DOHH2 (cell line): ENCODE results near the gene PTGES3L.

Experiments used
- H3F3A ChIP-seq: fragments of 200-600 bp; sonication (generic), shearing (Covaris generic); 2 replicates; pipeline ENCODE4 v1.6.0; 2016; ENCODE audit warnings: antibody characterized with exemption, mild to moderate bottlenecking; ENCODE audit not compliant: control insufficient read depth, insufficient read depth
- H3K27ac ChIP-seq: fragments of 200-600 bp; sonication (generic); 2 replicates; pipeline ENCODE4 v1.5.1; 2014; ENCODE audit warnings: low read depth, mild to moderate bottlenecking, low read length, moderate library complexity
- H3K27me3 ChIP-seq: fragments of 200-600 bp; sonication (generic); 2 replicates; pipeline ENCODE4 v1.6.1; 2014; ENCODE audit warnings: mild to moderate bottlenecking, low read length, mixed read lengths; ENCODE audit not compliant: control insufficient read depth
- H3K36me3 ChIP-seq: fragments of 200-600 bp; sonication (generic); 2 replicates; pipeline ENCODE4 v1.6.1; 2014; ENCODE audit warnings: mild to moderate bottlenecking, low read length, moderate library complexity, mixed read lengths; ENCODE audit not compliant: control insufficient read depth
- H3K4me1 ChIP-seq: fragments of 200-600 bp; sonication (generic); 2 replicates; pipeline ENCODE4 v1.6.1; 2014; ENCODE audit warnings: mild to moderate bottlenecking, low read length, mixed read lengths; ENCODE audit not compliant: control insufficient read depth
- H3K4me2 ChIP-seq: fragments of 200-600 bp; sonication (generic); 2 replicates; pipeline ENCODE4 v1.6.0; 2014; ENCODE audit warnings: mild to moderate bottlenecking, low read length, moderate library complexity
- H3K4me3 ChIP-seq: fragments of 200-600 bp; sonication (generic); 2 replicates; pipeline ENCODE4 v1.5.1; 2014; ENCODE audit warnings: mild to moderate bottlenecking, low read length, mixed read lengths
- H3K79me2 ChIP-seq: fragments of 200-600 bp; sonication (generic); 2 replicates; pipeline ENCODE4 v1.6.1; 2014; ENCODE audit warnings: mild to moderate bottlenecking, low read length, mixed read lengths; ENCODE audit not compliant: control insufficient read depth
- H3K9me2 ChIP-seq: fragments of 200-600 bp; sonication (generic); replicated peaks from 2 replicates; pipeline ENCODE4 v1.6.1; 2014; ENCODE audit warnings: mild to moderate bottlenecking, low read length, mixed read lengths; ENCODE audit not compliant: control insufficient read depth
- H3K9me3 ChIP-seq: fragments of 200-600 bp; sonication (generic); 2 replicates; pipeline ENCODE4 v1.6.1; 2014; ENCODE audit warnings: antibody characterized with exemption, low read length, mixed read lengths; ENCODE audit not compliant: control insufficient read depth, insufficient read depth
- H4K20me1 ChIP-seq: fragments of 200-600 bp; sonication (generic); 2 replicates; pipeline ENCODE4 v1.6.0; 2014; ENCODE audit warnings: low read depth, mild to moderate bottlenecking, antibody characterized with exemption, low read length, moderate library complexity; ENCODE audit not compliant: control insufficient read depth, insufficient read depth
- CTCF ChIP-seq: fragments of 200-600 bp; sonication (generic); IDR thresholded peaks from one replicate; pipeline ENCODE4 v1.5.1; 2014; ENCODE audit warnings: antibody characterized with exemption, mild to moderate bottlenecking, low read depth, low read length; ENCODE audit not compliant: poor library complexity, severe bottlenecking
- EZH2phosphoT487 ChIP-seq: fragments of 200-600 bp; sonication (generic); IDR thresholded peaks from 2 replicates; pipeline ENCODE4 v1.6.1; 2017; ENCODE audit warnings: borderline replicate concordance, mild to moderate bottlenecking, antibody characterized with exemption, low read length, moderate library complexity, mixed read lengths

Gene PTGES3L

DNA sequence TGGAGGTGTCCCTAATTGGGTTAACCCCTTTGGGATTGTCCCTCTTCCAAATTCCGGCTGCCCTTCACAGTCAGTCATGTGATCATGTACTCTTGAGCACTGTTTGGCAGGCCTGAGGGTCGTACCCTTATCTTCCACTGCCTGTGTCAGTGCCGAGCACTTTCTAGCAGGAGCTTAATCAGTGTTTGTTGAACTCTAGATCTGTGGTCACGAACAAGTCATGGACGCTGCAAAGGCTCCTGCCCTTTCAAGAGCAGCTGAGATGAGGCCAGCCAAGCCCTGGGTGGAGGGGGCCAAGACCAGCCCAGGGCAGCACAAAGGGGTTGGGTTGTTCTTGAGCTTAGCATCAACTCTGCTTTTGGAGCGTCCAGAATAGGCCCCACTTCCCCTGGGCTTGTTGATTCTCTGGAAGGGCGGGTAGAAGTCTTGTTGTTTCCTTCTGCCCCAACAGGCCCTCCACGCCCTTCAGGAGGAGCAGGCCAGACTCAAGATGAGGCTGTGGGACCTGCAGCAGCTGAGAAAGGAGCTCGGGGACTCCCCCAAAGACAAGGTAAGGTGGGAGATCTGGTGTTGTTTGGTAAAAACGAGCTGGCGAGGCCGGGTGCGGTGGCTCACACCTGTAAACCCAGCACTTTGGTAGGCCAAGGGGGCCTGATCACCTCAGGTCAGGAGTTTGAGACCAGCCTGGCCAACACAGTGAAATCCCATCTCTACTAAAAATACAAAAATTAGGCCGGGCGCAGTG is 32.0 kb upstream of the PTGES3L start:
- H3K4me2 ChIP-seq: no peak overlapping the region
- H3K27me3 ChIP-seq: no peaks in the 10 kb centered on the region
- TF ChIP-seq CTCF (no peak), EZH2phosphoT487 (no peak)
- no peak overlapping the region for H3K27ac ChIP-seq
- no peaks in the 10 kb centered on the region for H4K20me1 ChIP-seq
- H3F3A ChIP-seq: no peaks in the 10 kb centered on the region
- H3K79me2 ChIP-seq: no peaks in the 10 kb centered on the region
- no peak overlapping the region for H3K4me3 ChIP-seq
- no peaks in the 10 kb centered on the region for H3K9me3 ChIP-seq
- H3K9me2 ChIP-seq: no peaks in the 10 kb centered on the region
- H3K4me1 ChIP-seq: peaks cover 2% of the 10 kb centered on the region
- peaks cover 1% of the 10 kb centered on the region; the same call in 1 of the 2 replicates for H3K36me3 ChIP-seq

DNA sequence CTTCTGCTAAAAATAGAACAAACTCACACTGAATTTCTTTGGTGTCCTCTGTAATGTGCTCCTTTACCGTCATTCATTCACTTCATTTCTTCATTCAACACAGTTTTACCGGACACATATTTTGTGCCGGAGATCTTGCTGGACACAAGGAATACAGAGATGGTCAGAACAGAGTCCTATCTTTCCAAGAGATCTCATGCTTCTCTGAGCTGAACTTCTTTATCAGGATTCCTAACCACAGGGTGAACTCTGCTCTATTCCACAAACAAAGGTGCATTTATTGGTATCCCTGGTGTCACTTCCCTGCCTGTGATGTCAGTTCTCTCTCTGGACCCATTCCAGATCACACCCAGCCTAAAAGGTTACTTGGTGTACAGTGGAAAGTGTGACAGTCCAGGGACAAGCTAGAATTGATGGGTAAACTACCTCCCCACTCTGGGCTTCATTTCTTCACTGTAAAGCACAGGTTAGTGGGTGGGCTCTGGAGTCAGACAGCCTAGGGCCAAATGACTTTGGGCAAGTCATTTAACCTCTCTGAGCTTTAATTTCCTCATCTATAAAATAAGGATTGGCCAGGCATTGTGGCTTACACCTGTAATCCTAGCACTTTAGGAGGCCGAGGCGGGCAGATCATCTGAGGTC is 30.9 kb upstream of the PTGES3L start:
- Histone ChIP-seq H3K36me3 (peaks cover 7% of the 10 kb centered on the region), H3K4me1 (peaks cover 11% of the 10 kb centered on the region), H3K9me3 (no peaks in the 10 kb centered on the region), H3K27me3 (no peaks in the 10 kb centered on the region), H4K20me1 (no peaks in the 10 kb centered on the region), H3K4me3 (no peak overlapping the region), H3K27ac (no peak overlapping the region), H3K79me2 (no peaks in the 10 kb centered on the region), H3K4me2 (no peak overlapping the region), H3F3A (peaks cover 7% of the 10 kb centered on the region; the same call in 1 of the 2 replicates), H3K9me2 (no peaks in the 10 kb centered on the region)
- TF ChIP-seq CTCF (no peak), EZH2phosphoT487 (no peak)

- Histone ChIP-seq H3K27me3 (no peaks in the 10 kb centered on the region), H3K27ac (peak within 1 kb of the TSS; percentile 38), H4K20me1 (no peaks in the 10 kb centered on the region), H3K9me3 (no peaks in the 10 kb centered on the region), H3K9me2 (no peaks in the 10 kb centered on the region), H3K4me1 (peaks cover 11% of the 10 kb centered on the region), H3K4me3 (peak within 1 kb of the TSS; percentile 67), H3K36me3 (peaks cover 32% of the 10 kb centered on the region), H3K79me2 (no peaks in the 10 kb centered on the region), H3F3A (peaks cover 31% of the 10 kb centered on the region), H3K4me2 (peak within 1 kb of the TSS; percentile 82)
- TF ChIP-seq CTCF: peak; percentile 59
- no peak for TF ChIP-seq EZH2phosphoT487
Measured at GRCh38 chr17:43006639-43007551, 27.0 kb upstream of the PTGES3L start, which contains the start of gene IFI35. Gene IFI35, plus strand, starts transcription at chr17:43006784. Its CDS starts 164 bp downstream, at chr17:43006948.
